HG02588 (cell line): ENCODE measurements around the gene PCGF5.
"Not testable (repeated sequence)": the region's sequence is repeated elsewhere in the genome, so short reads cannot be mapped to it uniquely, and the experiment has no call there.

ENCODE experiments used
- ATAC-seq: cut with Tn5 transposase; IDR thresholded peaks from one replicate; pipeline ENCODE4 v1.9.1; 2021; ENCODE audit warnings: mild to moderate bottlenecking, moderate library complexity; ENCODE audit not compliant: unreplicated experiment

The PCGF5 gene

GRCh38 chr10:91319336-91319735 lies 98.9 kb downstream of the PCGF5 start:
- no peak for ATAC-seq

GRCh38 chr10:91323293-91323905 lies 102.9 kb downstream of the PCGF5 start:
- not testable (repeated sequence) for ATAC-seq

- no peak for ATAC-seq
These were observed 108.0 kb downstream of the PCGF5 start for GRCh38 chr10:91328320-91328984.
